Measurements from ENCODE around the gene PTGIS. TPM values are rescaled to one million over a fixed set of nuclear protein-coding genes. Genes with fewer than 3 reads are reported as not detected.
A peak's percentile ranks its signal among the peaks of the same experiment; 100 is the strongest.

Gene PTGIS
- polyA plus RNA-seq, 3 donors = not detected

DNA sequence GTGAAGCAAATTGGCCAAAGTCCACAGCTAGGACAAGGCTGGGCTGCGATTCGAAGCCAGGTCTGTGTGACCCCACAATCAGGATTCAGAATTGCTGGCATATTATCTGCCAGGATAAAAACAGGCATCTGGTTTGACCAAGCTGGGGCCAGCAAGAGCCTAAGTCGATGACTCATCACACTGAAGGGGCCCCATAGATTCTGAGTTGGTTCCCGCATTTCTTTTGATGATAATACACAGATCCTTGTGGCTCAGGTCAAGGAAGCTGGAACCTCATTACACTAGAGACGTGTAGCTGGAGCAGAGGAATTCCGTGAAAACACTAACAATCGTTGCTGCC is 92.0 kb downstream of the PTGIS start:
- 89% methylated on average over 5 of the region's 7 CpGs for WGBS (ENCODE audit: insufficient coverage)
- Histone ChIP-seq H3K27ac (ENCODE audit: low read depth in 1 of 2, low read length in 2 of 2) (no peak overlapping the region), H4K20me1 (ENCODE audit: insufficient read depth, low read length) (no peaks in the 10 kb centered on the region), H3K79me2 (ENCODE audit: insufficient read depth, low read length) (no peaks in the 10 kb centered on the region), H3K4me2 (replicated peaks; ENCODE audit: extremely low read depth, low read length, poor library complexity, severe bottlenecking) (no peak overlapping the region), H3K36me3 (replicated peaks in 1 of 2; ENCODE audit: control insufficient read depth in 1 of 2, insufficient read depth in 2 of 2, low read length in 2 of 2) (no peaks in the 10 kb centered on the region), H3K4me3 (replicated peaks in 1 of 3; ENCODE audit: low read depth in 2 of 3, low read length in 3 of 3) (no peak overlapping the region), H3K9ac (ENCODE audit: insufficient read depth, low read length, poor library complexity, severe bottlenecking) (no peak overlapping the region), H3K9me3 (replicated peaks in 1 of 2; ENCODE audit: control insufficient read depth in 1 of 2, insufficient read depth in 1 of 2, low read length in 2 of 2) (no peaks in the 10 kb centered on the region), H3K27me3 (ENCODE audit: control insufficient read depth in 2 of 2, insufficient read depth in 2 of 2, low read length in 2 of 2) (peaks cover 4 to 15% of the 10 kb centered on the region in 2 donors), H3K4me1 (ENCODE audit: control insufficient read depth in 1 of 2, insufficient read depth in 2 of 2, low read length in 2 of 2) (no peaks in the 10 kb centered on the region), H2AFZ (ENCODE audit: insufficient read depth, low read depth, low read length, poor library complexity, severe bottlenecking) (no peak overlapping the region)
- TF ChIP-seq, protein P1, sequence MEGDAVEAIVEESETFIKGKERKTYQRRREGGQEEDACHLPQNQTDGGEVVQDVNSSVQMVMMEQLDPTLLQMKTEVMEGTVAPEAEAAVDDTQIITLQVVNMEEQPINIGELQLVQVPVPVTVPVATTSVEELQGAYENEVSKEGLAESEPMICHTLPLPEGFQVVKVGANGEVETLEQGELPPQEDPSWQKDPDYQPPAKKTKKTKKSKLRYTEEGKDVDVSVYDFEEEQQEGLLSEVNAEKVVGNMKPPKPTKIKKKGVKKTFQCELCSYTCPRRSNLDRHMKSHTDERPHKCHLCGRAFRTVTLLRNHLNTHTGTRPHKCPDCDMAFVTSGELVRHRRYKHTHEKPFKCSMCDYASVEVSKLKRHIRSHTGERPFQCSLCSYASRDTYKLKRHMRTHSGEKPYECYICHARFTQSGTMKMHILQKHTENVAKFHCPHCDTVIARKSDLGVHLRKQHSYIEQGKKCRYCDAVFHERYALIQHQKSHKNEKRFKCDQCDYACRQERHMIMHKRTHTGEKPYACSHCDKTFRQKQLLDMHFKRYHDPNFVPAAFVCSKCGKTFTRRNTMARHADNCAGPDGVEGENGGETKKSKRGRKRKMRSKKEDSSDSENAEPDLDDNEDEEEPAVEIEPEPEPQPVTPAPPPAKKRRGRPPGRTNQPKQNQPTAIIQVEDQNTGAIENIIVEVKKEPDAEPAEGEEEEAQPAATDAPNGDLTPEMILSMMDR (IDR thresholded peaks at IDR 0.05) = no peak
- Mint-ChIP-seq H3K9me3 (peaks cover 0 to 1% (median 0%) of the 10 kb centered on the region in 7 donors), H3K27me3 (ENCODE audit: low read depth in 3 of 3) (peaks cover 18 to 32% (median 23%) of the 10 kb centered on the region in 3 donors), H3K4me1 (no peaks in the 10 kb centered on the region), H3K4me3 (no peak overlapping the region), H3K36me3 (no peaks in the 10 kb centered on the region), H3K27ac (no peak overlapping the region)
- DNase-seq = no peak
- intact Hi-C loops (cut with micrococcal nuclease) = no loop called here

GRCh38 chr20:49475292-49476015 is 92.5 kb downstream of the PTGIS start:
- intact Hi-C loops (cut with micrococcal nuclease) = no loop called here
- Histone ChIP-seq H3K36me3 (replicated peaks in 1 of 2; ENCODE audit: control insufficient read depth in 1 of 2, insufficient read depth in 2 of 2, low read length in 2 of 2) (no peaks in the 10 kb centered on the region), H3K79me2 (ENCODE audit: insufficient read depth, low read length) (no peaks in the 10 kb centered on the region), H3K9ac (ENCODE audit: insufficient read depth, low read length, poor library complexity, severe bottlenecking) (no peak overlapping the region), H3K4me3 (replicated peaks in 1 of 3; ENCODE audit: low read depth in 2 of 3, low read length in 3 of 3) (no peak overlapping the region), H3K27ac (ENCODE audit: low read depth in 1 of 2, low read length in 2 of 2) (no peak overlapping the region), H2AFZ (ENCODE audit: insufficient read depth, low read depth, low read length, poor library complexity, severe bottlenecking) (no peak overlapping the region), H3K4me2 (replicated peaks; ENCODE audit: extremely low read depth, low read length, poor library complexity, severe bottlenecking) (no peak overlapping the region), H3K27me3 (ENCODE audit: control insufficient read depth in 2 of 2, insufficient read depth in 2 of 2, low read length in 2 of 2) (peaks cover 4 to 14% of the 10 kb centered on the region in 2 donors), H3K9me3 (replicated peaks in 1 of 2; ENCODE audit: control insufficient read depth in 1 of 2, insufficient read depth in 1 of 2, low read length in 2 of 2) (no peaks in the 10 kb centered on the region), H4K20me1 (ENCODE audit: insufficient read depth, low read length) (no peaks in the 10 kb centered on the region), H3K4me1 (ENCODE audit: control insufficient read depth in 1 of 2, insufficient read depth in 2 of 2, low read length in 2 of 2) (no peaks in the 10 kb centered on the region)
- peaks cover 0 to 1% (median 0%) of the 10 kb centered on the region in 7 donors for H3K9me3 Mint-ChIP-seq
- H3K36me3 Mint-ChIP-seq = no peaks in the 10 kb centered on the region
- WGBS (ENCODE audit: insufficient coverage) = 100% methylated on average over 2 of the region's 6 CpGs
- peaks cover 19 to 30% (median 21%) of the 10 kb centered on the region in 3 donors for H3K27me3 Mint-ChIP-seq (ENCODE audit: low read depth in 3 of 3)
- TF ChIP-seq, protein P1 (IDR thresholded peaks at IDR 0.05) = no peak
- peak overlapping the region in 1 of 2 donors; percentile 2 for H3K4me3 Mint-ChIP-seq
- DNase-seq = no peak
- H3K27ac Mint-ChIP-seq = no peak overlapping the region
- H3K4me1 Mint-ChIP-seq = no peaks in the 10 kb centered on the region
